Erythroblast (primary cell): ENCODE data around the gene ETAA1.

Source experiments
- GATA1 ChIP-seq: IDR thresholded peaks from 2 replicates; pipeline ENCODE4 v1.6.1; 2011; ENCODE audit warnings: low read depth, mild to moderate bottlenecking, control low read depth, low read length, moderate library complexity
- POLR2A ChIP-seq: IDR thresholded peaks from 2 replicates; pipeline ENCODE4 v1.6.1; 2011; ENCODE audit warnings: mild to moderate bottlenecking, low read length

- no peak for TF ChIP-seq POLR2A
- no peak for TF ChIP-seq GATA1
Observed at GRCh38 chr2:67448648-67449047, 51.5 kb downstream of the ETAA1 start.
